ENCODE data around the gene ACO1.

Gene ACO1

GRCh38 chr9:32384002-32384363 is 460 bp upstream of the ACO1 start:
- DNase-seq: no peak

GRCh38 chr9:32385152-32385884 is 875 bp downstream of the ACO1 start:
- DNase-seq: no peak

GRCh38 chr9:32385885-32386283 is 1.4 kb downstream of the ACO1 start:
- no peak for DNase-seq

GRCh38 chr9:32387256-32387655 is 2.8 kb downstream of the ACO1 start:
- DNase-seq: no peak

GRCh38 chr9:32389365-32389764 is 4.9 kb downstream of the ACO1 start:
- no peak for DNase-seq

GRCh38 chr9:32393911-32394310 is 9.5 kb downstream of the ACO1 start:
- no peak for DNase-seq

- no peak for DNase-seq
These were observed 10.1 kb downstream of the ACO1 start for GRCh38 chr9:32394381-32395049.

- DNase-seq: no peak
These were observed 11.2 kb downstream of the ACO1 start for GRCh38 chr9:32395510-32396216.

- DNase-seq: no peak
These were observed 13.8 kb downstream of the ACO1 start for GRCh38 chr9:32398207-32398606.

- DNase-seq: no peak
These were observed 14.8 kb downstream of the ACO1 start for GRCh38 chr9:32399110-32399815.

GRCh38 chr9:32401488-32401887 is 17.0 kb downstream of the ACO1 start:
- DNase-seq: no peak

GRCh38 chr9:32403567-32404260 is 19.3 kb downstream of the ACO1 start:
- no peak for DNase-seq

GRCh38 chr9:32404402-32404801 is 20.0 kb downstream of the ACO1 start:
- DNase-seq: no peak

- DNase-seq: no peak
These were observed 20.4 kb downstream of the ACO1 start for GRCh38 chr9:32404856-32405255.

- no peak for DNase-seq
These were observed 21.1 kb downstream of the ACO1 start for GRCh38 chr9:32405506-32405905.

- DNase-seq: no peak
These were observed 21.6 kb downstream of the ACO1 start for GRCh38 chr9:32406046-32406445.

GRCh38 chr9:32411753-32412152 is 27.3 kb downstream of the ACO1 start:
- DNase-seq: no peak

- no peak for DNase-seq
These were observed 28.0 kb downstream of the ACO1 start for GRCh38 chr9:32412440-32412839.

GRCh38 chr9:32413424-32413823 is 29.0 kb downstream of the ACO1 start:
- no peak for DNase-seq

GRCh38 chr9:32414856-32415255 is 30.4 kb downstream of the ACO1 start:
- DNase-seq: no peak

GRCh38 chr9:32419921-32420320 is 35.5 kb downstream of the ACO1 start:
- no peak for DNase-seq

- DNase-seq: no peak
These were observed 37.9 kb downstream of the ACO1 start for GRCh38 chr9:32422237-32422806.

Data from activated CD4-positive, alpha-beta T cell treated with anti-CD3 and anti-CD28 coated beads, Interleukin-2, amount 50 U/mL, for 48 hours (primary cell).